Adrenal gland (tissue), 12 donors: ENCODE results near the gene TPBGL. TPM values are rescaled to one million over a fixed set of nuclear protein-coding genes. Genes with fewer than 3 reads are reported as not detected.

Experiments
- DNase-seq, 7 donors: peaks; one replicate each; pipeline ENCODE4 v3.0.0-alpha.2; 2019 to 2020
- H3K27ac ChIP-seq, 5 donors: fragments of 200-600 bp; sonication (generic) in 4 of 5; 1 replicate in 3 of 5; 2 replicates in 2 of 5; pipeline versions ENCODE4 v1.5.1 to v1.8.0; 2016 to 2020; ENCODE audit warnings: mild to moderate bottlenecking in 1 of 5
- H3K27me3 ChIP-seq: fragments of 200-600 bp; 2 replicates; pipeline ENCODE4 v1.8.0; 2021
- H3K36me3 ChIP-seq, 2 donors: fragments of 200-600 bp; replicated peaks in 1 of 2; 1 replicate in 1 of 2; 2 replicates in 1 of 2; pipeline versions ENCODE4 v1.5.1 to v1.8.0; 2018 to 2022
- H3K4me1 ChIP-seq, 2 donors: fragments of 200-600 bp; replicated peaks in 1 of 2; 1 replicate in 1 of 2; 2 replicates in 1 of 2; pipeline versions ENCODE4 v1.5.1 to v1.8.0; 2018 to 2021
- H3K4me3 ChIP-seq, 4 donors: fragments of 200-600 bp; sonication (generic) in 3 of 4; one replicate each; pipeline ENCODE4 v1.5.1; 2016 to 2018
- H3K9me3 ChIP-seq, 3 donors: fragments of 200-600 bp; sonication (generic) in 1 of 3; replicated peaks in 1 of 3; 1 replicate in 2 of 3; 2 replicates in 1 of 3; pipeline versions ENCODE4 v1.5.1 to v1.8.0; 2016 to 2021
- CTCF ChIP-seq, 6 experiments: fragments of 450-650 bp in 4 of 6; fragments of 200-600 bp in 2 of 6; sonication (generic) in 1 of 6; IDR thresholded peaks; 1 replicate in 5 of 6; 2 replicates in 1 of 6; pipeline versions ENCODE4 v1.5.1 to v1.8.0; 2016 to 2021; ENCODE audit warnings: antibody characterized with exemption in 6 of 6, mild to moderate bottlenecking in 2 of 6, moderate library complexity in 1 of 6
- POLR2A ChIP-seq, 2 donors: fragments of 450-650 bp; IDR thresholded peaks; one replicate each; pipeline ENCODE4 v1.6.1; 2017; ENCODE audit warnings: antibody characterized with exemption in 2 of 2, mild to moderate bottlenecking in 2 of 2, moderate library complexity in 1 of 2
- WGBS, 4 donors: extraction: QIAGEN DNeasy Blood & Tissue Kit in 2 of 4; methylation state at CpG; one replicate each; pipeline versions ENCODE4 v1.1.5 to v1.1.7; 2013 to 2017; 5-methylcytosine and 5-hydroxymethylcytosine counted together
- intact Hi-C, 2 donors: fragments of 100-400 bp; cut with DNase I; formaldehyde crosslinking; loops; one replicate each; pipeline versions ENCODE4 v1.14.1 to v1.15.0; 2022 to 2023
- polyA plus RNA-seq, 3 donors: library from polyadenylated mRNA; stranded (reverse); fragments of 200-250 nt in 2 of 3; fragments of 350-450 nt in 1 of 3; fragmentation: Illumina TruSeq in 1 of 3; extraction: RNeasy Lipid Tissue Mini Kit (QIAGEN cat#74804) in 1 of 3; gene quantifications; one replicate each; pipeline ENCODE4 v1.2.3, GENCODE V29; 2013 to 2014
- total RNA-seq, 9 donors: library from RNA; depleted of rRNA in 4 of 9; stranded (reverse); fragments of >200 nt in 4 of 9; fragments of 120-200 nt in 1 of 9; fragmentation: NEBNext Ultra II Directional in 1 of 9; extraction: Animal tissue kit (Norgen Biotek cat#: 25700) in 1 of 9; gene quantifications; one replicate each; pipeline versions ENCODE4 v1.1.0 to v1.2.4, GENCODE V29; 2013 to 2023
- donor health status: healthy with polysubstance abuse.
- donor health status: Bipolar disorder and iron deficiency.
- donor health status: DM: yes; HTN: yes; CAD: no.
- donor health status: DM: no; HTN: no; CAD: no.
- donor health status: DM: no; HTN: no; CAD: no.
- donor health status: DM: yes; HTN: yes; CAD: no.

The TPBGL gene
- total and polyA plus RNA-seq, 12 donors = 0.11 to 4.3 (median 1.4) TPM

DNA sequence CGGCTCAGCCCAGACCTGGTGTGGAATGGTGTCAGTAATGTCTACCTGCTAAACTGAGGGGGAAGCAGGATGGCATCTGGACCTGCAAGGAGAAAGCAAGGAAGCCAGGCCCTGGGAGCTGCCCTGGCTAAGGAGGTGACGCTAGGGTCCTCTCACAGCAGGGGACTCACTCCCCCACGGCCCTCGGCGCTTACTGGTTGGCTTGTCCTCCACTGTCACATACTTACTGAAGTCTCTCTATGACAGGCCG is 48.9 kb downstream of the TPBGL start:
- no peak for DNase-seq
- H3K36me3 ChIP-seq = no peaks in the 10 kb centered on the region

DNA sequence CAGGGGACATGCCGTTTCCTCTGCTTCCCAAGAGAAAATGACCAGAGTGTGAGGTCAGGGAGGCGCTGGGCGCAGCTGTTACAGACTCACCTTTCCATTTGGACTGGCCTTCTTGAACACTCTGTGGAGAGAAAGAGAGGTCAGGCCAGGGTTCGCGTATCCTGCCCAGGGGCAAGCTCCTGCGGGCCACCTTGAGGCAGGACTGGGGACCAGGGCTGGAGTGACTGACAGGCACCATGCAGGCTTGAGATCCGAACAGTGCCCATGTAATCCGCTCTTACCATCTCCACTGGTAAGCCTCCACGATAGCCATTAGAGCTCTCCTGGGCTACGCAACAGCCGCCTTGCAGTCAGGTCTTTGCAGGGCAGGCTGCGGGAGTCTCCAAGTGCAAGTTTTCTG is 49.3 kb downstream of the TPBGL start:
- no peaks in the 10 kb centered on the region for H3K36me3 ChIP-seq
- intact Hi-C loops = loop anchor here in 1 of 2 donors (10.0 kb wide), 1 partner anchor 245 kb away; no protein-coding TSS in a partner anchor

More for the DNA sequence above, 48.9 kb downstream of the TPBGL start:
- Histone ChIP-seq H3K27me3 (no peaks in the 10 kb centered on the region), H3K4me1 (no peaks in the 10 kb centered on the region), H3K27ac (no peak overlapping the region), H3K9me3 (no peaks in the 10 kb centered on the region), H3K4me3 (no peak overlapping the region)
- TF ChIP-seq POLR2A (IDR thresholded peaks at IDR 0.05) = no peak
- TF ChIP-seq CTCF (IDR thresholded peaks at IDR 0.05) = no peak
- WGBS, 4 donors = 75 to 83% (median 78%) methylated on average over 2 to 6 of the region's 6 CpGs
- intact Hi-C loops = loop anchor here in 1 of 2 donors (10.0 kb wide), 1 partner anchor 245 kb away; no protein-coding TSS in a partner anchor

DNA sequence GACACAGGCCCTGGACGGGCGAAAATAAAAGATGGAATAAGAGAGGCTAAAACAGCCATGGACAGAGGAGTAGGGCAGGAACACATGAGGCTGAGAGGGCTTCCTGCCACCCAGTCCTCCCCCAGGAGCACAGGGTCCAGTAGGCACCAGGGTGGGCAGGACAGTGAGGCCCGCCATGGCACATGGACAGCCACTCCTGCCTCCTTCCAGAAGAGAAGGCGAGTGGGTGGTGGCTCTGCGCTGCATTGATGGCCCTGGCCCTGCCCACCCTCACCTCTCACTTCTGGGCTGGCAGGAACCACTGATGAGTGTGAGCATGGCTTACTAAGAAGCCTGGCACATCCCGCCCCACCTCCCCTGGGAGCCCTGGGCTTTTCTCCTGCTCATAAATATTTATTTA is 51.2 kb downstream of the TPBGL start:
- H3K4me1 ChIP-seq = no peaks in the 10 kb centered on the region

More for the DNA sequence above, 49.3 kb downstream of the TPBGL start:
- no peak overlapping the region for H3K4me3 ChIP-seq
- no peaks in the 10 kb centered on the region for H3K27me3 ChIP-seq
- no peaks in the 10 kb centered on the region for H3K9me3 ChIP-seq
- 87 to 95% (median 92%) methylated on average over 7 to 12 of the region's 12 CpGs for WGBS, 4 donors
- no peak for TF ChIP-seq POLR2A (IDR thresholded peaks at IDR 0.05)
- DNase-seq = no peak
- no peak overlapping the region for H3K27ac ChIP-seq
- no peaks in the 10 kb centered on the region for H3K4me1 ChIP-seq

DNA sequence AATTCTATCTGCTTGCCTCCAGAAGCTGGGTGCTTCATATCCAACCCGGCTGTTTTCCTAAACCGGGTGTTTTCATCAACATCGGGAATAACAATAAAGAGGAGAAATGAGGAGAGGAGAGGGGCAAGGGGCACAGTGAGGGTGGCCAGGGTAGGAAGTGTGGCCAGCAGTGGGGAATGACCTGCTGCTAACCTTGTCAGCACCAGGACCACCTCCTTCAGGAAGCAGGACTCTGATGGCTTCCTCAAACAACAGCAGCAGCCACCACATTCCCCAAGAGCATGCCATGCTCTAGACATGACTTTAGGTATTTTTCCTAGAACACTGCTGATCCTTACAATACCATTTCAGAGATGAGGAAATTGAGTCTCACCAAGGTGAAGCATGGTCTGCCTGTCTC is 52.4 kb downstream of the TPBGL start:
- Histone ChIP-seq H3K9me3 (no peaks in the 10 kb centered on the region), H3K36me3 (no peaks in the 10 kb centered on the region), H3K27me3 (no peaks in the 10 kb centered on the region), H3K4me1 (no peaks in the 10 kb centered on the region), H3K27ac (no peak overlapping the region), H3K4me3 (no peak overlapping the region)
- WGBS, 4 donors = 73 to 85% (median 74%) methylated on average over 3 of the region's 3 CpGs
- TF ChIP-seq POLR2A (IDR thresholded peaks at IDR 0.05) (no peak), CTCF (IDR thresholded peaks at IDR 0.05) (no peak)
- intact Hi-C loops = no loop called here
- no peak for DNase-seq

More for the DNA sequence above, 51.2 kb downstream of the TPBGL start:
- TF ChIP-seq POLR2A (IDR thresholded peaks at IDR 0.05) (no peak), CTCF (IDR thresholded peaks at IDR 0.05) (no peak)
- Histone ChIP-seq H3K4me3 (no peak overlapping the region), H3K36me3 (no peaks in the 10 kb centered on the region), H3K27ac (no peak overlapping the region), H3K27me3 (no peaks in the 10 kb centered on the region), H3K9me3 (no peaks in the 10 kb centered on the region)
- intact Hi-C loops = no loop called here
- WGBS, 4 donors = 84 to 97% (median 91%) methylated on average over 4 to 6 of the region's 6 CpGs
- no peak for DNase-seq

Other genes with a start within 250 kb of the TPBGL start
- gene OR2AT4, start 143.9 kb upstream of the TPBGL start, total RNA-seq = not detected
- gene OR2AT4, start 143.9 kb upstream of the TPBGL start, polyA plus RNA-seq = not detected
- 100 to 1,000 TPM in 7 of 9 donors, 10 to 100 TPM in 1, 1 to 10 TPM in 1; 5.8 to 234 (median 156) TPM for gene SLCO2B1, start 89.7 kb upstream of the TPBGL start, total RNA-seq
- gene SLCO2B1, start 89.7 kb upstream of the TPBGL start, polyA plus RNA-seq = 10 to 100 TPM; 13.0 to 24.3 (median 18.5) TPM
- 10 to 100 TPM; 23.7 to 54.2 (median 32.0) TPM for gene ARRB1, start 110.9 kb downstream of the TPBGL start, total RNA-seq
- 10 to 100 TPM in 1 of 3 donors, 1 to 10 TPM in 2; 4.9 to 15.2 (median 8.8) TPM for gene ARRB1, start 110.9 kb downstream of the TPBGL start, polyA plus RNA-seq
- 1,000 to 10,000 TPM in 8 of 9 donors, 100 to 1,000 TPM in 1; 776 to 2,024 (median 1,323) TPM for gene RPS3, start 158.7 kb downstream of the TPBGL start, total RNA-seq
- gene RPS3, start 158.7 kb downstream of the TPBGL start, polyA plus RNA-seq = 1,000 to 10,000 TPM; 1,074 to 1,454 (median 1,425) TPM
- gene KLHL35, start 192.4 kb downstream of the TPBGL start, total RNA-seq = 1 to 10 TPM in 3 of 9 donors, under 1 TPM in 6; 0.25 to 2.0 (median 0.91) TPM
- 1 to 10 TPM in 2 of 3 donors, under 1 TPM in 1; 0.38 to 3.5 (median 1.4) TPM for gene KLHL35, start 192.4 kb downstream of the TPBGL start, polyA plus RNA-seq